K562 (cell line): Measurements from ENCODE around the gene ARHGEF17. TPM values are rescaled to one million over a fixed set of nuclear protein-coding genes. Genes with fewer than 3 reads are reported as not detected.
A peak's percentile ranks its signal among the peaks of the same experiment; 100 is the strongest.

Experiments used
- ARID1B ChIP-seq: fragments of 450-650 bp; IDR thresholded peaks from 2 replicates; pipeline ENCODE4 v1.6.1; 2016; ENCODE audit warnings: antibody characterized with exemption, mild to moderate bottlenecking, inconsistent platforms
- CTBP1 ChIP-seq: fragments of 450-650 bp; IDR thresholded peaks from 2 replicates; pipeline ENCODE4 v1.6.1; 2016; ENCODE audit warnings: borderline replicate concordance
- EGR1 ChIP-seq: fragments of 450-650 bp; conservative IDR thresholded peaks from 2 replicates; pipeline ENCODE4 v1.6.1; 2017; ENCODE audit warnings: mild to moderate bottlenecking
- IFI16 ChIP-seq: fragments of 250-450 bp; sonication (Bioruptor Pico); IDR thresholded peaks from 2 replicates; pipeline ENCODE4 v2.1.2; 2022; ENCODE audit warnings: mild to moderate bottlenecking, inconsistent platforms
- JUND ChIP-seq, 2 experiments: IDR thresholded peaks; 2 replicates in 1 of 2; 3 replicates in 1 of 2; pipeline ENCODE4 v1.6.1; 2011; ENCODE audit warnings: borderline replicate concordance in 2 of 2, low read depth in 2 of 2, low read length in 2 of 2, improper control_type of control experiment in 1 of 2, missing biosample characterization in 1 of 2, missing genetic modification characterization in 1 of 2, missing genetic modification reagents in 1 of 2
- NR2C2 ChIP-seq, 2 experiments: fragments of 200-800 bp in 1 of 2; sonication (Bioruptor generic) in 1 of 2; sonication (generic) in 1 of 2; formaldehyde crosslinking in 1 of 2; IDR thresholded peaks; 2 replicates each; pipeline versions ENCODE4 v1.6.1 to v1.8.0; 2016 to 2022; ENCODE audit warnings: mild to moderate bottlenecking in 1 of 2, missing compliant biosample characterization in 1 of 2, missing genetic modification characterization in 1 of 2, missing genetic modification reagents in 1 of 2
- SMARCE1 ChIP-seq: fragments of 450-650 bp; IDR thresholded peaks from 2 replicates; pipeline ENCODE4 v1.7.1; 2016; ENCODE audit warnings: mild to moderate bottlenecking
- SRF ChIP-seq, 2 experiments: fragments of 250-450, 450-650 bp in 1 of 2; sonication (Bioruptor Pico) in 1 of 2; sonication (generic) in 1 of 2; formaldehyde crosslinking; IDR thresholded peaks; 2 replicates each; pipeline versions ENCODE4 v1.5.0 to v1.5.1; 2020 to 2022; ENCODE audit warnings: mild to moderate bottlenecking in 1 of 2, missing genetic modification reagents in 1 of 2
- polyA plus RNA-seq, 8 experiments: library from polyadenylated mRNA; depleted of rRNA in 4 of 8; stranded (reverse) in 5 of 8; unstranded in 3 of 8; fragments of >200 nt; fragmentation: Nextera tagmentation in 2 of 8; fragmentation: Illumina TruSeq in 1 of 8; extraction: Ambion mirVana in 2 of 8; extraction: Trizol in 1 of 8; gene quantifications; 2 replicates each; pipeline versions ENCODE4 v1.2.1 to v1.2.3, GENCODE V29; 2011 to 2014; ENCODE audit warnings: inconsistent platforms in 1 of 8, missing spikeins in 1 of 8
- total RNA-seq, 7 experiments: library from RNA; depleted of rRNA in 6 of 7; stranded (reverse); fragments of >200 nt in 6 of 7; fragmentation: Illumina TruSeq in 2 of 7; extraction: Trizol in 2 of 7; gene quantifications; 2 replicates each; pipeline versions ENCODE4 v1.2.1 to v1.2.3, GENCODE V29; 2011 to 2021; ENCODE audit warnings: low replicate concordance in 1 of 7
- TF ChIP-seq, protein P1 (sequence below): fragments of 250-450 bp; sonication (Bioruptor Pico); IDR thresholded peaks from 2 replicates; pipeline ENCODE4 v1.8.0; 2022; ENCODE audit warnings: inconsistent platforms, mild to moderate bottlenecking, moderate library complexity, borderline replicate concordance
- TF ChIP-seq, protein P2 (sequence below): sonication (generic); formaldehyde crosslinking; IDR thresholded peaks from 2 replicates; pipeline ENCODE4 v1.9.0; 2022; ENCODE audit warnings: mild to moderate bottlenecking, missing genetic modification reagents
- TF ChIP-seq, protein P3 (sequence below): fragments of 250-450 bp; sonication (Bioruptor Pico); IDR thresholded peaks from 2 replicates; pipeline ENCODE4 v1.8.0; 2022; ENCODE audit warnings: inconsistent platforms
- TF ChIP-seq, protein P4 (sequence below): sonication (generic); formaldehyde crosslinking; IDR thresholded peaks from 2 replicates; pipeline ENCODE4 v1.8.0; 2022; ENCODE audit warnings: mild to moderate bottlenecking, missing genetic modification reagents

ARHGEF17 gene
- total and polyA plus RNA-seq, 9 of the 15 experiments (the other 6 are each of a cell fraction or from before 2014, with no cell fraction given), result 0.04 to 0.68 (median 0.10) TPM; not detected in 2

DNA sequence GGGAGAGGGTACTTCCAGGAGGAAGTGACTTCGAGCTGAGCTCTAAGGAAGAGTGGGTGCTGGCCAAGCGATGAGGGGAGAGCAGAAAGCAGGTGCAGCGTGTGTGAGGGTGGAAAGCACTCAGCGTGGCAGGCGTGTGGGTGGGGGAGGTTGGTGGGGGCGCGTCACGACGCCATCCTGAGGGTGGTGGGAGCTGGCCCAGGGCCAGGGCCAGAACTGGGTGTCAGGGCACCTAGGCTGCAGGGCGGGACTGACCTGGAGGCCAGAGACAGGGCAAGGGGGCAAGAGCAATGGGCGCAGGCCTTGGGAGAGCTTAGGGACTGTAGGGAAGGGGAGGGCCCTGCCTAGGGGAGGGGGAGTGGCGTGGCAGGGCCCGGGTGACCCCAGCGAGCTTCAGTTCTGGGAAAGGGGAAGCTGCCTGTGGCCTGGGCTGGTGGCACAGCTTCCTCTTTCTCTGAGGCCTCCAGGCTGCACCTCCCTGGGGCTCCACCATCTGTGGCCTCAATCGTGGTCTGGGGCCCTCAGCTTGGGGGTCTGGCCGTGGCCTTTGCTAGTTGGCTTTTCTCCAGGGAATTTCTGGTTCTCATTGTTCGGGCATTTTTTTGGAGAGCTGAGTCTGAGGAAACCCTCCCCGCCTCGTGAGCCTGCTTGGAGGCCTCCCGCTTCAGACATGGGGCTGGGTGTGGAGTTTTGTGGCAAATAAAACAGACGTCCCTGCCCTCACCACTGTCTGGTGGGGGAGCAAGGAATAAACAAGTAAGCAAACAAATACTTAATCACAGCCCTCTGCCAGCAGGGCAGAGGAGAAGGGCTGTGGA is 77.0 kb downstream of the ARHGEF17 start (continued):
- TF ChIP-seq IFI16 (CRISPR knock-in tag) (no peak), SMARCE1 (peak; percentile 68; the same call in 1 of the 2 replicates), JUND (IDR thresholded peaks at IDR 0.05; ENCODE audit: borderline replicate concordance, low read depth, low read length) (0 out of 2 replicates have a peak, but pooled peaks have one; percentile 26), JUND (tag; IDR thresholded peaks at IDR 0.05; ENCODE audit: borderline replicate concordance, low read depth, low read length) (no peak; the same call in 2 of the 3 replicates), SRF (CRISPR knock-in tag; IDR thresholded peaks at IDR 0.05) (peak in 1 of 2 experiments; percentile 75; a peak in 1 of 4 replicates), ARID1B (peak; percentile 59), NR2C2 (CRISPR knock-in tag; IDR thresholded peaks at IDR 0.05) (no peak), NR2C2 (tag; IDR thresholded peaks at IDR 0.05) (peak; percentile 48; the same call in 1 of the 2 replicates), EGR1 (peak; percentile 39), CTBP1 (peak; percentile 40; the same call in 1 of the 2 replicates)
- TF ChIP-seq, protein P1, sequence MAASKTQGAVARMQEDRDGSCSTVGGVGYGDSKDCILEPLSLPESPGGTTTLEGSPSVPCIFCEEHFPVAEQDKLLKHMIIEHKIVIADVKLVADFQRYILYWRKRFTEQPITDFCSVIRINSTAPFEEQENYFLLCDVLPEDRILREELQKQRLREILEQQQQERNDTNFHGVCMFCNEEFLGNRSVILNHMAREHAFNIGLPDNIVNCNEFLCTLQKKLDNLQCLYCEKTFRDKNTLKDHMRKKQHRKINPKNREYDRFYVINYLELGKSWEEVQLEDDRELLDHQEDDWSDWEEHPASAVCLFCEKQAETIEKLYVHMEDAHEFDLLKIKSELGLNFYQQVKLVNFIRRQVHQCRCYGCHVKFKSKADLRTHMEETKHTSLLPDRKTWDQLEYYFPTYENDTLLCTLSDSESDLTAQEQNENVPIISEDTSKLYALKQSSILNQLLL, result no peak
- TF ChIP-seq, protein P2, sequence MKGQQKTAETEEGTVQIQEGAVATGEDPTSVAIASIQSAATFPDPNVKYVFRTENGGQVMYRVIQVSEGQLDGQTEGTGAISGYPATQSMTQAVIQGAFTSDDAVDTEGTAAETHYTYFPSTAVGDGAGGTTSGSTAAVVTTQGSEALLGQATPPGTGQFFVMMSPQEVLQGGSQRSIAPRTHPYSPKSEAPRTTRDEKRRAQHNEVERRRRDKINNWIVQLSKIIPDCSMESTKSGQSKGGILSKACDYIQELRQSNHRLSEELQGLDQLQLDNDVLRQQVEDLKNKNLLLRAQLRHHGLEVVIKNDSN, result peak; percentile 7; the same call in 1 of the 2 replicates
- TF ChIP-seq, protein P3, sequence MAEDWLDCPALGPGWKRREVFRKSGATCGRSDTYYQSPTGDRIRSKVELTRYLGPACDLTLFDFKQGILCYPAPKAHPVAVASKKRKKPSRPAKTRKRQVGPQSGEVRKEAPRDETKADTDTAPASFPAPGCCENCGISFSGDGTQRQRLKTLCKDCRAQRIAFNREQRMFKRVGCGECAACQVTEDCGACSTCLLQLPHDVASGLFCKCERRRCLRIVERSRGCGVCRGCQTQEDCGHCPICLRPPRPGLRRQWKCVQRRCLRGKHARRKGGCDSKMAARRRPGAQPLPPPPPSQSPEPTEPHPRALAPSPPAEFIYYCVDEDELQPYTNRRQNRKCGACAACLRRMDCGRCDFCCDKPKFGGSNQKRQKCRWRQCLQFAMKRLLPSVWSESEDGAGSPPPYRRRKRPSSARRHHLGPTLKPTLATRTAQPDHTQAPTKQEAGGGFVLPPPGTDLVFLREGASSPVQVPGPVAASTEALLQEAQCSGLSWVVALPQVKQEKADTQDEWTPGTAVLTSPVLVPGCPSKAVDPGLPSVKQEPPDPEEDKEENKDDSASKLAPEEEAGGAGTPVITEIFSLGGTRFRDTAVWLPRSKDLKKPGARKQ, result no peak
- TF ChIP-seq, protein P4, sequence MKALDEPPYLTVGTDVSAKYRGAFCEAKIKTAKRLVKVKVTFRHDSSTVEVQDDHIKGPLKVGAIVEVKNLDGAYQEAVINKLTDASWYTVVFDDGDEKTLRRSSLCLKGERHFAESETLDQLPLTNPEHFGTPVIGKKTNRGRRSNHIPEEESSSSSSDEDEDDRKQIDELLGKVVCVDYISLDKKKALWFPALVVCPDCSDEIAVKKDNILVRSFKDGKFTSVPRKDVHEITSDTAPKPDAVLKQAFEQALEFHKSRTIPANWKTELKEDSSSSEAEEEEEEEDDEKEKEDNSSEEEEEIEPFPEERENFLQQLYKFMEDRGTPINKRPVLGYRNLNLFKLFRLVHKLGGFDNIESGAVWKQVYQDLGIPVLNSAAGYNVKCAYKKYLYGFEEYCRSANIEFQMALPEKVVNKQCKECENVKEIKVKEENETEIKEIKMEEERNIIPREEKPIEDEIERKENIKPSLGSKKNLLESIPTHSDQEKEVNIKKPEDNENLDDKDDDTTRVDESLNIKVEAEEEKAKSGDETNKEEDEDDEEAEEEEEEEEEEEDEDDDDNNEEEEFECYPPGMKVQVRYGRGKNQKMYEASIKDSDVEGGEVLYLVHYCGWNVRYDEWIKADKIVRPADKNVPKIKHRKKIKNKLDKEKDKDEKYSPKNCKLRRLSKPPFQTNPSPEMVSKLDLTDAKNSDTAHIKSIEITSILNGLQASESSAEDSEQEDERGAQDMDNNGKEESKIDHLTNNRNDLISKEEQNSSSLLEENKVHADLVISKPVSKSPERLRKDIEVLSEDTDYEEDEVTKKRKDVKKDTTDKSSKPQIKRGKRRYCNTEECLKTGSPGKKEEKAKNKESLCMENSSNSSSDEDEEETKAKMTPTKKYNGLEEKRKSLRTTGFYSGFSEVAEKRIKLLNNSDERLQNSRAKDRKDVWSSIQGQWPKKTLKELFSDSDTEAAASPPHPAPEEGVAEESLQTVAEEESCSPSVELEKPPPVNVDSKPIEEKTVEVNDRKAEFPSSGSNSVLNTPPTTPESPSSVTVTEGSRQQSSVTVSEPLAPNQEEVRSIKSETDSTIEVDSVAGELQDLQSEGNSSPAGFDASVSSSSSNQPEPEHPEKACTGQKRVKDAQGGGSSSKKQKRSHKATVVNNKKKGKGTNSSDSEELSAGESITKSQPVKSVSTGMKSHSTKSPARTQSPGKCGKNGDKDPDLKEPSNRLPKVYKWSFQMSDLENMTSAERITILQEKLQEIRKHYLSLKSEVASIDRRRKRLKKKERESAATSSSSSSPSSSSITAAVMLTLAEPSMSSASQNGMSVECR (CRISPR knock-in tag), result 0 out of 2 replicates have a peak, but pooled peaks have one; percentile 22
